Measurements from ENCODE around the gene UBE2D2.
"Not testable (repeated sequence)": the region's sequence is repeated elsewhere in the genome, so short reads cannot be mapped to it uniquely, and the experiment has no call there.

The UBE2D2 gene

DNA sequence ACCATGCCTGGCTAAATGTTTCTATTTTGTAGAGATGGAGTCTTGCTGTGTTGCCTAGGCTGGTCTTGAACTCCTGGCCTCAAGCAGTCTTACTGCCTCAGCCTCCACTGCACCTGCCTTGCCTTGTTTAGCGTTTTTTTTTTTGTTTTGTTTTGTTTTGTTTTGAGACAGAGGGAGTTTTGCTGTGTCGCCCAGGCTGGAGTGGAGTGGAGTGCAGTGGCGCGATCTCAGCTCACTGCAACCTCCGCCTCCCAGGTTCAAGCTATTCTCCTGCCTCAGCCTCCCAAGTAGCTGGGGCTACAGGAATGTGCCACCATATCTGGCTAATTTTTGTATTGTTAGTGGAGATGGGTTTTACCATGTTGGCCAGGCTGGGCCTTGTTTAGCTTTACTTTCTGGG, 27.0 kb downstream of the UBE2D2 start:
- DNase-seq: not testable (repeated sequence)

DNA sequence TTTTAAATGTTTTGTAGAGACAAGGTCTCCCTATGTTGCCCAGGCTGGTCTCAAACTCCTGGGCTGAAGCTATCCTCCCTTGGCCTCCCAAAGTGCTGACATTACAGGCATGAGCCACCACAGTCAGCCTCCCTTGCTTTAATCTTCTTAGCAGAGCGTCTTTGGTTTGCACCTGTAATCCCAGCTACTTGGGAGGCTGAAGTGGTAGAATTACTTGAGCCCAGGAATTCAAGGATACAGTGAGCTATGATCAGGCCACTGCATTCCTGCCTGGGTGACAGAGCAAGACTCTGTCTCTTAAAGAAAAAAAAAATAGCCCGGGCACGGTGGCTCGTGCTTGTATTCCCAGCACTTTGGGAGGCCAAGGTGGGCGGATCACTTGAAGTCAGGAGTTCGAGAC, 27.8 kb downstream of the UBE2D2 start:
- no peak for DNase-seq

DNA sequence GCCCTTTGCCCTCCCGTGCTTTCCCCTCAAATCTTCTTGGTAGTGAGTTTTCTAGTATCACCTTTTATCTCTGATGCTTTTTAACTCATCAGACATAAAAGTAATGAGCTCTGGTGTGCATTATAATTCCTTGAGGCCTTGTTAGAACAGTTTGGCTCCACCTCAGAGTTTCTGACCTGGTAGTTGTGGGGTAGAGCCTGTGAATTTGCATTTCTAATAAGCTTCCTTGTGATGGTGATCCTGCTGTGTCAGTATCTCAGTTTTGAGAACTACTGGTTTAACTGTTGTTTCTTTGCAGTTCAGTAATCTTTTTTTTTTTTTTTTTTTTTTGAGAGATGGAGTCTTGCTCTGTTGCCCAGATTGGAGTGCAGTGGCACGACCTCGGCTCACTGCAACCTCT, 31.1 kb downstream of the UBE2D2 start:
- DNase-seq: no peak

DNA sequence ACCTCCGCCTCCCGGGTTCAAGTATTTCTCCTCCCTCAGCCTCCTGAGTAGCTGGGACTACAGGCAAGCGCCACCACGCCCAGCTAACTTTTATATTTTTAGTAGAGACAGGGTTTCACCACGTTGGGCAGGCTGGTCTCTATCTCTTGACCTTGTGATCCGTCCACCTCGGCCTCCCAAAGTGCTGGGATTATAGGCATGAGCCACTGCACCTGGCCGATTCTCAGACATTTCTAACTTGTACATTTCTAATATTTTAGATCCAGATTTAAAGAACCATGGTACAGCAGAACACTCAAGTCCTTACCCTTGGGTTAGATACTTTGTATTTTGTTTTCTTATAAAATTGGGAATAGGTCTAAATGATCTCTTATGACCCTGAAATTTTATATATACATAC, 31.9 kb downstream of the UBE2D2 start:
- DNase-seq: not testable (repeated sequence)

DNA sequence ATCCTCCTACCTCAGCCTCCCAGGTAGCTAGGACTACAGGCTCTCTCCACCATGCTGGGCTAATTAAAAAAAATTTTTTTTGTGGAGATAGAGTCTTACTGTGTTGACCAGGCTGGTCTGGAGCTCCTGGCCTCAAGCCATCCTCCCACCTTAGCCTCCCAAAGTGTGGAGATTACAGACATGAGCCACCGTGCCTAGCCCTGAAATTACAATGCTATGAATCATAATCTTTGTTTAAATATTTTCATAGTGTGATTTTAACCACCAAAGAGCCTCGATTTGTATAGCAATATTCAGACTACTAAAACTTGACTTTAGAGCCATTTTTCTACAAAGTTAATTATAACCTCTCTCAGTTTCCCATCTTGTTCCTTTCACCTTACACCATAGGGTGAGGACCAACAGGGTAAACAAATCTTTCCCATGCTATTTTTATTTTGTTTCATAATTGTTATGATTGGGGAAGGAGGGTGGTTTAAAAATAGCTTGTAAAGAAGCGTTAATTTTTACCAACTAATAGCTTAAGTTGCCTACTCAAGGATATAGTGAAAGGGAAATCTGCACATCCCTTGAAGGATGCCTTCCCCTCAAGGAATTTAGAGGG, 32.7 kb downstream of the UBE2D2 start:
- no peak for DNase-seq

DNA sequence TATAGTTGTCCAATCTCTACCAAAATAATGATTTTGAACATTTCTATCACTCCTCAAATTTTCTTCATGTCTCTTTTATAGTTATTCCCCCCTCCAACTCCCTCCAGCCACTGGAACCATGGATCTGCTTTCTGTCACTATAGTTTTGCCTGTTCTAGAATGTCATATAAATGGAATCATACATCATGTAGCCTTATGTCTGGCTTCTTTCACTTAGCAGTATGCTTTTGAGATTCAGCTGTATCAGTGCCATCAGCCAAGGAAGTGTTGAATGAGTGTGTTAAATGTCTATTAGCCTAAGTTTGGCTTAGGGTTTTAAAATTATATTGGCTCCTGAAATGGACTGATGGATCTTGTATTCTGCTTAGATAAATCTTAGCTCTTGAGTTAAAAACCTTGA, 36.0 kb downstream of the UBE2D2 start:
- no peak for DNase-seq

DNA sequence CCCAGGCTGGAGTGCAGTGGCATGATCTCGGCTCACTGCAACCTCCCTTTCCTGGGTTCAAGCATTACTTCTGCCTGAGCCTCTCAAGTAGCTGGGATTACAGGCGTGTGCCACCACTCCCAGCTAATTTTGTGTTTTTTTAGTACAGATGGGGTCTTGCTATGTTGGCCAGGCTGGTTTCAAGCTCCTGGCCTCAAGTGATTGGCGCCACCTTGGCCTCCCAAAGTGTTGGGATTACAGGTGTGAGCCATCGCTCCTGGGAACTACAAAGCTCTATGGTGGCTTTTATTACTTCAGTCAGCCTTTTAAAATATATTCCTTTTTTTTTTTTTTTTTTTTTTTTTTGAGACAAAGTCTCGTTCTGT, 37.4 kb downstream of the UBE2D2 start:
- DNase-seq: not testable (repeated sequence)

DNA sequence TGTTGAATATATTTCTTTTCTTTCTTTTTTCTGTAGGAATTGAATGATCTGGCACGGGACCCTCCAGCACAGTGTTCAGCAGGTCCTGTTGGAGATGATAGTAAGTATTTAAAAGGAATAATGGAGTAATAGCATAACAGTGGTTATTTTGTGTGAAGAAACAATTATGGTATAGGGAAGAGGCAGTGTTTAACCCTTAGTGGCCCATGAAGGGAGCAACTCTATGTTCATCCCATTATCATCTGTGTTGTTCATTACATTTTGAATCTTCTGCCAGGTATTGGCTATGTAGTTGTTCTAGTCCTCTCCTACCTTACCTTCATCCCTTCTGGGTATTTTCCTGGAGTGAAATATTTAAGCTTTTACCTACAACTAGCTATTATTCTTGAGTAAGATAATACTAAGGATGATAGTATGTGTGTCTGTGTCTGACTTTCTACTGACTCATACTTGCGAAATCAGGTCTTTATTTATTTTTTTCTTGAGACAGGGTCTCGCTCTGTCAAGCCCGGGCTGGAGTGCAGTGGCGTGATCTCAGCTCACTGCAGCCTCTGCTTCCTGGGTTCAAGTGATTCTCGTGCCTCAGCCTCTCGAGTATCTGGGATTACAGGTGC, 39.3 kb downstream of the UBE2D2 start:
- no peak for DNase-seq

DNA sequence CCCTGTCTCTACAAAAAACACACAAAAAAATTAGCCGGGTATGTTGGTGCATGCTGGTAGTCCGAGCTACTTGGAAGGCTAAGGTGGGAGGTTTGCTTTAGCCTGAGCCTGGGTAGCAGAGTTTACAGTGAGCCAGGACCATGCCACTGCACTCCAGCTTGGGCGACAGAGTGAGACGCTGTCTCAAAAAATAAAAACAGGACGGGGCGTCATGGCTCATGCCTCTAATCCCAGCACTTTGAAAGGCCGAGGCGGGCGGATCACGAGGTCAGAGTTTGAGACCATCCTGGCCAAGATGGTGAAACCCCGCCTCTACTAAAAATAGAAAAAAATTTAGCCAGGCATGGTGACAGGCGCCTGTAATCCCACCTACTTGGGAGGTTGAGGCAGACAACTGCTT, 40.3 kb downstream of the UBE2D2 start:
- no peak for DNase-seq

DNA sequence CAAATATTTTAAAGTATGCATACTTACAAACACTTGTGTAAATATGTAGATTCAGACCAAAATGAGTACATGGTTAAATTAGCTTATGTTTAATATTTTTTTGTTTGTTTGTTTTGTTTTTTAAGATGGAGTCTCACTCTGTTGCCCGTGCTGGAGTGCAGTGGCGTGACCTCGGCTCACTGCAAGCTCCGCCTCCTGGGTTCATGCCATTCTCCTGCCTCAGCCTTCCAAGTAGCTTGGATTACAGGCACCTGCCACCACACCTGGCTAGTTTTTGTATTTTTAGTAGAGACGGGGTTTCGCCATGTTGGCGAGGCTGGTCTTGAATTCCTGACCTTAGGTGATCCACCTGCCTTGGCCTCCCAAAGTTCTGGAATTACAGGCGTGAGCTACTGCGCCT, 40.8 kb downstream of the UBE2D2 start:
- not testable (repeated sequence) for DNase-seq

DNA sequence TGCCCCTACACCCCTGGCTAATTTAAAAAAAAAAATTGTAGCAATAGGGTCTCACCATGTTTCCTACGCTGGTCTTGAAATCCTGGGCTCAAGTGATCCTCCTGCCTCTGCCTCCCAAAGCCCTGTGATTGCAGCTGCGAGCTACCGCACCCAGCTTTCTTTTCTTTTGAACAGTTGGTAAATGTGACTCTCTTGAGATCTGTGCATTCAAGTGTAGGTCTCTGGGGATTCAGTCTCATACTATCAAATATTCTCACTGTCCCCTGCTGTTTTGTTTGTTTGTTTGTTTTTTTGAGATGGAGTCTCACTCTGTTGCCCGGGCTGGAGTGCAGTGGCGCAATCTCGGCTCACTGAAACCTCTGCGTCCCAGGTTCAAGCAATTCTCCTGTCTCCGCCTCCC, 44.7 kb downstream of the UBE2D2 start:
- DNase-seq: no peak

DNA sequence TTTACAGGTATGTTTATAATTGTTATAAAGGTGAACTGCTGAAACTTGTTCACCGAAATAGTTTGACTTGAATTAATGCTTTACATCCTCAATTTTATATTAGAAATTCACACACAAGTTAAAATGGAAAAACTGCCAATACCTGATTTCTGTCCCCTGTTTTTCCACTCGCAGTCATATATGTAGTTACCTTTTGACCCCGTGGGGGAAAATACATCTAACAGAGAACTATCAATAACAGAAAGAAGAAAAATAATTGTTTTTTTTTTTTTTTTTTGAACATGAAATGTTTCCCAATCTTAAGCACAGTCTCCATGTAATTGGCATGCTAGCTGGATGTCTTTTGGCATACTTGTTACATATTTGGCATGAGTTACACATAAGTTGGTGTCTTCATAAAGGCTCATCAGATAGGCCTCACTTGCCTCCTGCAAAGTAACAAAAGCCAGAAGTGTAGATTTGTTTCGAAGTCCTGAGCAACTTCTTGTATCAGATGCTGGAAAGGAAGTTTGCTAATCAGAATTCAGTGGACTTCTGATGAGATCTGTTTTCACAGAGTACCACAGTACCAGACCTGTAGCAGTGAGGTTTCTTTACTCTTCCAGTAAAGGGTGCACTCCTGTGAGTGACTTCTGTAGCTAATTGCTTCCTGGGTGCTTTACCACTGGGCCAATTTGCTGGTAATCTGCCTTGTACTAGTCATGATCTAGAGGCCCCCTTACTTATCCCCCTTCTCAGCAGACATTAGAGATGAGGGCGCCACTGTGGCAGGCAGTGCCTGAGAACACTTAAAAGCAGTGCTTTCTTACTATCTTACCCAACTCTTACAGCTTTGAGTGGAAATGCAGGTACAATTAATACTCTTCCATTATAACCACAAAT, 50.8 kb downstream of the UBE2D2 start:
- DNase-seq: no peak

DNA sequence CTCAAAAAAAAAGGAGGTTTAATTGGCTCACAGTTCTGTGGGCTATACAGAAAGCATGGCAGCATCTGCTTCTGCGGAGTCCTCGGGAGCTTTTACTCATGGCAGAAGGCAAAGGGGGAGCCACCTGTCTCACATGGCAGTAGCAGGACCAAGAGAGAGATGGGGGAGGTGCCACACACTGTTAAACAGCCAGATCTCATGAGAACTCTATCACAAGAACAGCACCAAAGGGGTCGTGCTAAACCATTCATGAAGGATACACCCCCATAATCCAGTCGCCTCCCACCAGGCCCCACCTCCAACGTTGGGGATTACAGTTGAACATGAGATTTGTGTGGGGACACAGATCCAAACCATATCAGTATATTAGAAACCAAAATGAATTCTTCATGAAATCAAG, 58.7 kb downstream of the UBE2D2 start:
- no peak for DNase-seq

DNA sequence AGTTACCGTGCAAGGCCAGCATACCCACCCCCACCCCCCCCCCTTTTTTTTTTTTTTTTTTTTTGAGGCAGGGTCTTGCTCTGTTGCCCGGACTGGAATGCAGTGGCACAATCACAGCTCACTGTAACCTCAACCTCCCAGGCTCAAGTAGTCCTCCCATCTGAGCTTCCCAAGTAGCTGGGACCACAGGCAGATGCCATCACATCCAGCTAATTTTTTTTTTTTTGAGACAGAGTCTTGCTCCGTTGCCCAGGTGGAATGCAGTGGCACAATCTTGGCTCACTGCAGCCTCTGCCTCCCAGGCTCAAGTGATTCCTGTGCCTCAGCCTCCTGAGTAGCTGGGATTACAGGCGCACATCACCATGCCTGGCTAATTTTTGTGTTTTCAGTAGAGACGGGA, 64.3 kb downstream of the UBE2D2 start:
- not testable (repeated sequence) for DNase-seq

DNA sequence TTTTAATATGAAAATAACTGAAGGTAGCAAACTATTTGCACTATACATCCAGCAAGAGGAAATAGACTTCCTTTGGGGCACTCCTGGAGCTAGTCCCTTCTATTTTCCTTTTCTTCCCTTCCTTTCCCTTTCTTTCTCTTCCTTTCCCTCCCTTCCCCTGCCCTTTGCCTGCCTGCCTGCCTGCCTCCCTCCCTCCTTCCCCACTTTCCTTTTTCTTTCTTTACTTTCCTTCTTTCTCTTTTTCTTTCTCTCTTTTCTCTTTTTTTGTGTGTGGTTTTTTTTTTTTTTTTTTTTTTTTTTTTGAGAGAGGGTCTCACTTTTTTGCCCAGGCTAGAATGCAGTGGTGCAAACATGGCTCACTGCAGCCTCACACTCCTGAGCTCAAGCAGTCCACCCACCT, 69.7 kb downstream of the UBE2D2 start:
- no peak for DNase-seq

DNA sequence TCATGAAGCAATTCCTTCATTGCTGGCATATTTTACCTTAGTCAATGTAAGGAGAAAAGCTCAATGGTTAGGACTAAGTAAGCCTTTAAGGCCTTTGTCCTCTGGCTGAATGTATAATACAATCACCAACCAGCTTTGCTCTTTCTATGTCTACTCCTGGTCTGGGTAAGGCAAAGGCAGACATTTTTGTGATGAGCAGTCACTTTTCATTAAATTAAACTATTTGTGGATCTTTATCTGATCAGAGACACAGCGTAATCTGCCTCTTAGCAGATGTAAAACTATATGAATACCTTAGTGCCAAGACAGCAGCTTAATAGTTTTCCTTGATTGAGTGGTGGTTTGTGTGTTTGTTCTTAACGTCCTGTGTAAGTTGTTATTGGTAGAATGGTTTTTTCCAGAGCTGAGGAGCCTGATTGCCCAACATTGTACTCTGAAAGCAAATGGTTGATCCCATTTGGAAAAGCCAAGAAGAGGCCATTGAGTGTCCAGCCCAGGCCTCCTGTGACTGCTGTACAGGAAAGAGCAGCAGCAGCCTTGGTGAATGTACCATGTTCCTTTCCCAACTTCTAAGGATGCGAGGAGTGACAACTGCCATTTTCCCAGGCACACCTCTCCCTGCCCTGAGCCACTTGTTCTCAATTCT, 70.5 kb downstream of the UBE2D2 start:
- DNase-seq: no peak

DNA sequence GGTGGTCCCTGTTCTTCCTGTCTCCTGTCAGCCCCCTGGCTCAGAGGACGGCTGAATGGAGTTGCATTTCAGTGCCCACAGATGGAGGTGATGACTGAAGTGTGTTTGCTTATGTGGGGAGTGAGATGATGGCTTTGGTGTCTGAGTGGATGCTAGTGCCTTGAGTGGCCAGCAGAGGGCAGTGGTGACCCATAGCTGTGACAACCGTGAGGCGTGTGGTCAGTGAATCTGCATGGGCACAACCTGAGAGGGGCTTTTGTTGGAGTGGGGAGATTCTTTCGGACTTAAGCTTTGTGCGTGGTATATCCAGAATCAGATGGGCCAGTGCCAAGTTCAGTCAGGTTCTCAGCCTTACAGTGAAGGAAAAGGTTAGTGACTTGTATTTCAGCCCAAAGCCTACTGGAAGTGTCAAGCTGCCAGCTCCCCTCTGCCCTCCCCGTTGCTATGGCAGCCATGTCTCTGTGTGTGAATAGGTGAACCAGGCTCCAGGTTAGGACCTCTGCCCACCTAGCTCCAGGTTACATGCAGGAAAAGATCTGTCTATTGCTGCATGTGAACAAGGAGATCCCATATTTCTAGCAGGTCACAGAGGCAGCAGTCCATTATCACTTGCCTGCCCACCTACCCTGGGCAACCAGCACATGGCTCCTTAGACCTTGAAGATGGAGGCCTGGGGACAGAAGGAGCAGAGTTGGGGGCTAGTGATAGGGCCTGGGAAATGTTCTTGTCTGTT, 72.3 kb downstream of the UBE2D2 start:
- peak; percentile 27 for DNase-seq

DNA sequence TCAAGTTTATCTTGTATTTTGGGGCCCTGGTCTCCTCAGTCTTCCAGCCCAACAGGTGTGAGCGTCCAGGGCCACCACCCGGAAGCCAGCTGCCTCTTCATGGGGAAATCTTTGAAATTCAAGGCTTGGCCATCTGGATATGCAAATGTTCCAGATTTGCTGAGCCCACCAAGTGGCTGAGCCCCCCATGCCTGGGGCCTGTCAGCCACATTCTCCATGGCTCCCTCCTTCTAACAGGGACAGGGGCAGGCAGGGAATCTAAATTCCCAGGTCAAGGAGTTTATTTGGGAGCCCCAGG, 72.8 kb downstream of the UBE2D2 start:
- DNase-seq: no peak

DNA sequence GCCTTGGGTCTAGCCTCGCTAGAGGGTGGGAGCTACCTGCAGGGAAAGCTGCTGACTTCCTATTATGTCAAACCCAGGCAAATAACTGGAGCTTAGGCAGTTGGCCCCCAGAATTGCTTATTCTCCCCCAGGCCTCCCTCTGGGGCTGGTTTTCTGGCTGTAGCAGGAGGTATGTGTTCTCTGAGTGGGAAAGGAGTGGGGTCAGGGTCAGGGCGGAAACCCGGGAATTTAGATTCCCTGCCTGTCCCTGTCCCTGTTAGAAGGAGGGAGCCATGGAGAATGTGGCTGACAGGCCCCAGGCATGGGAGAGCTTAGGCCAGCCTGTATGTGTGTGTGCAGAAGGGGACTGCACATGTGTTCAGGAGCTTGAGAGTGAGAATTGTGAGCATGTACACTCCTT, 73.4 kb downstream of the UBE2D2 start:
- no peak for DNase-seq

DNA sequence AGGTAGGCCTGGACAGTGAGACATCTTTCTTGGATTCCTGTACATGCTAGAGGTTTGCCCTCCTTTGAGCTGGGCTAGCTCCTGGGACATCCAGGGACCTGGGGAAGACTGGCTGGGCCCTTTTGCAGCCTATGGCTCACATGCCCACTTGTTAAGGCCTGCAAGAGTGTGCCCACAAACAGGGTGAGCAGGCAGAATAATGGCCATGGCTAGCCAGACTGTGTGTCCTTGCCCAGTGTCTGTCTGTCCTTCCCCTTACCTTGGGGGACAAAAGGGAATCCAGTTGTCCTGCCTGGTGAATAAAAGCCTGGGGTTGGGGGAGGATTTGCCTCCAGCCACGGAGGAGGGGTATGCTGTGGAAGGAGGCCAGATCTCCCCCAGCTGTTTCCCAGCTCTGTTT, 74.1 kb downstream of the UBE2D2 start:
- DNase-seq: no peak

DNA sequence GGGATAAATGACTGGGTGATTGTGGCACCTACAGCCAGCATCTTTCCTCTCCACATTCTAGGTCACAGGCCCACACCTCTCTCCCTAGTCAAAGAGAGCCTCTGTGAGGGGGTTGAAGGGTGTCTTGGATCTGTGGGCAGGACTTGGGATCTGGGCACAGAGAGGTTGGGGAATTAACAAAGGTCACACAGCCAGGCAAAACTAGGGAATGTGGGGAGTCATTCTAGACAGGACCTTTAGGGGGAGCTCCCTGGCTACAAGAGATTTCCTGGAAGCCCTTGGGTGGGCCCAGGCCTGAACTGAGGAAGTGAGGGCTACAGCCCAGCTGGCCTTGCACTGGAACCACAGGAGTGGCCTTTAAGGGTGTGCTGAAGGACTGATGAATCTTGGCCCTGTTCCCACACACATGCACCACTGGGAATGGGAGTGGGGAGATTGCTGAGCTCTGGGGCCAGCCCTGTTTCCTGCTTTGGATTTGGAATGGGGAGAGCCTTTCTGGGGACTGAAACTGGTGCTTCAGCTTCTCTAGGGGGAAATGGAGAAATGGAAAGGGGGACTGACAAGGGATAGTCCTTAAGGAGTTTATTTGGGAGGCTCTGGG, 74.6 kb downstream of the UBE2D2 start:
- no peak for DNase-seq

DNA sequence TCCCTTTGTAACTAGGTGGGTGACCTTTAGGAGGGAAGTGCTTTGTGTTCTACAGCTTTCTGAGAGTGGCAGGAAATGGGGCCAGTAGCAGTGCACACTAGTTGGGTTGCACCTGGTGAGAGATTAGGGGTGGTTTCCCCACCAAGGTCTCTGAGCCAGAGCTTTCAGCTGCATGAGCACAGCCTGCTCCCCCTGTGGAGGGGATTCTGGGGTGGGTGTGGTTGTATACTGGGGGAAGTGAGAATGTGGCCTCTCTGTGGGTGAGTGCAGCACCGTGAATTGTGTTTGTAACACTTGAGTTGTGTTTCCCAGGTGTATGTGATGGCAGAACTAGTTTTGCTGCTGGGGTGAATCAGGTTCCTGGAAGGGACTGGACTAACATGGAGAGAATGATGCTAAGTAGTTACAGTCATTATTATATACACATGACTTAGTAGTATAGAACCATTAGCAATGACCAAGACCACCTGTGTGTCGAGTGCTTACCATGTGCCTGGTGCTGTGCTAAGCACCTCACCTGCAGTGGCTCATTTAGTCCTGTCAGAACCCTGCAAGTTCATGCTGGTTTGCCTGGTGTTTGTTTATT, 75.2 kb downstream of the UBE2D2 start:
- no peak for DNase-seq
